Gastroesophageal sphincter (tissue), 3 donors: ENCODE results near the gene TAF1C.

Experiments used
- POLR2A ChIP-seq, 2 donors: fragments of 450-650 bp; IDR thresholded peaks; one replicate each; pipeline ENCODE4 v1.6.1; 2017; ENCODE audit warnings: antibody characterized with exemption in 2 of 2, mild to moderate bottlenecking in 2 of 2, moderate library complexity in 1 of 2
- POLR2AphosphoS5 ChIP-seq: sonication (generic); formaldehyde crosslinking; IDR thresholded peaks from one replicate; pipeline ENCODE4 v1.6.1; 2017; ENCODE audit warnings: antibody characterized with exemption
- TF ChIP-seq, protein P1 (sequence below), 4 experiments: fragments of 200-600 bp in 2 of 4; fragments of 450-650 bp in 2 of 4; sonication (generic) in 1 of 4; IDR thresholded peaks; one replicate each; pipeline ENCODE4 v1.5.1; 2017 to 2019; ENCODE audit warnings: antibody characterized with exemption in 4 of 4, mild to moderate bottlenecking in 2 of 4, moderate library complexity in 2 of 4

- TF ChIP-seq, protein P1, sequence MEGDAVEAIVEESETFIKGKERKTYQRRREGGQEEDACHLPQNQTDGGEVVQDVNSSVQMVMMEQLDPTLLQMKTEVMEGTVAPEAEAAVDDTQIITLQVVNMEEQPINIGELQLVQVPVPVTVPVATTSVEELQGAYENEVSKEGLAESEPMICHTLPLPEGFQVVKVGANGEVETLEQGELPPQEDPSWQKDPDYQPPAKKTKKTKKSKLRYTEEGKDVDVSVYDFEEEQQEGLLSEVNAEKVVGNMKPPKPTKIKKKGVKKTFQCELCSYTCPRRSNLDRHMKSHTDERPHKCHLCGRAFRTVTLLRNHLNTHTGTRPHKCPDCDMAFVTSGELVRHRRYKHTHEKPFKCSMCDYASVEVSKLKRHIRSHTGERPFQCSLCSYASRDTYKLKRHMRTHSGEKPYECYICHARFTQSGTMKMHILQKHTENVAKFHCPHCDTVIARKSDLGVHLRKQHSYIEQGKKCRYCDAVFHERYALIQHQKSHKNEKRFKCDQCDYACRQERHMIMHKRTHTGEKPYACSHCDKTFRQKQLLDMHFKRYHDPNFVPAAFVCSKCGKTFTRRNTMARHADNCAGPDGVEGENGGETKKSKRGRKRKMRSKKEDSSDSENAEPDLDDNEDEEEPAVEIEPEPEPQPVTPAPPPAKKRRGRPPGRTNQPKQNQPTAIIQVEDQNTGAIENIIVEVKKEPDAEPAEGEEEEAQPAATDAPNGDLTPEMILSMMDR (IDR thresholded peaks at IDR 0.05): no peak
- TF ChIP-seq POLR2AphosphoS5: no peak
- no peak for TF ChIP-seq POLR2A (IDR thresholded peaks at IDR 0.05)
Measured at GRCh38 chr16:84155226-84155625, 31.6 kb downstream of the TAF1C start.
